HEK293 (cell line): ENCODE results near the gene TRMT1.

Experiments used
- AEBP2 ChIP-seq: fragments of 450-650 bp; formaldehyde crosslinking; IDR thresholded peaks from 2 replicates; pipeline ENCODE4 v1.5.1; 2016; ENCODE audit warnings: missing biosample characterization, missing genetic modification characterization, borderline replicate concordance
- BCL11B ChIP-seq: fragments of 450-650 bp; formaldehyde crosslinking; IDR thresholded peaks from 2 replicates; pipeline ENCODE4 v1.5.1; 2016; ENCODE audit warnings: low read depth, missing biosample characterization, missing genetic modification characterization
- HOXC10 ChIP-seq: sonication (generic); formaldehyde crosslinking; IDR thresholded peaks from 2 replicates; pipeline ENCODE4 v1.8.1; 2023; ENCODE audit warnings: mild to moderate bottlenecking, missing genetic modification reagents
- KLF8 ChIP-seq: fragments of 450-650 bp; formaldehyde crosslinking; IDR thresholded peaks from 2 replicates; pipeline ENCODE4 v1.5.1; 2016; ENCODE audit warnings: missing biosample characterization, missing genetic modification characterization
- MEIS1 ChIP-seq: sonication (generic); formaldehyde crosslinking; IDR thresholded peaks from 2 replicates; pipeline ENCODE4 v1.8.1; 2022; ENCODE audit warnings: missing genetic modification reagents, mild to moderate bottlenecking, borderline replicate concordance
- SALL2 ChIP-seq: fragments of 450-650 bp; formaldehyde crosslinking; IDR thresholded peaks from 2 replicates; pipeline ENCODE4 v1.5.0; 2017; ENCODE audit warnings: missing biosample characterization, mild to moderate bottlenecking, missing genetic modification characterization, borderline replicate concordance
- YY1 ChIP-seq: fragments of 450-650 bp; formaldehyde crosslinking; IDR thresholded peaks from 2 replicates; pipeline ENCODE4 v1.5.1; 2018; ENCODE audit warnings: missing biosample characterization, missing genetic modification characterization
- ZBTB1 ChIP-seq: fragments of 450-650 bp; formaldehyde crosslinking; IDR thresholded peaks from 2 replicates; pipeline ENCODE4 v1.5.1; 2016; ENCODE audit warnings: missing biosample characterization, missing genetic modification characterization
- ZBTB17 ChIP-seq: fragments of 450-650 bp; formaldehyde crosslinking; IDR thresholded peaks from 2 replicates; pipeline ENCODE4 v1.5.1; 2016; ENCODE audit warnings: missing biosample characterization, missing genetic modification characterization
- ZNF148 ChIP-seq: fragments of 450-650 bp; formaldehyde crosslinking; IDR thresholded peaks from 2 replicates; pipeline ENCODE4 v1.5.0; 2017; ENCODE audit warnings: missing biosample characterization, missing genetic modification characterization, borderline replicate concordance
- ZNF174 ChIP-seq: fragments of 450-650 bp; formaldehyde crosslinking; IDR thresholded peaks from 2 replicates; pipeline ENCODE4 v1.5.0; 2017; ENCODE audit warnings: missing biosample characterization, mild to moderate bottlenecking, missing genetic modification characterization
- ZNF202 ChIP-seq: fragments of 450-650 bp; formaldehyde crosslinking; IDR thresholded peaks from 2 replicates; pipeline ENCODE4 v1.5.1; 2016; ENCODE audit warnings: missing biosample characterization, missing genetic modification characterization, borderline replicate concordance
- ZNF324 ChIP-seq: fragments of 450-650 bp; formaldehyde crosslinking; IDR thresholded peaks from 2 replicates; pipeline ENCODE4 v1.5.1; 2016; ENCODE audit warnings: missing biosample characterization, missing genetic modification characterization
- ZNF350 ChIP-seq: fragments of 450-650 bp; formaldehyde crosslinking; IDR thresholded peaks from 2 replicates; pipeline ENCODE4 v1.5.0; 2017; ENCODE audit warnings: missing biosample characterization, mild to moderate bottlenecking, missing genetic modification characterization
- ZNF514 ChIP-seq: fragments of 450-650 bp; formaldehyde crosslinking; IDR thresholded peaks from 2 replicates; pipeline ENCODE4 v1.5.1; 2016; ENCODE audit warnings: missing biosample characterization, missing genetic modification characterization
- ZNF571 ChIP-seq: fragments of 450-650 bp; formaldehyde crosslinking; IDR thresholded peaks from 2 replicates; pipeline ENCODE4 v1.5.0; 2017; ENCODE audit warnings: missing biosample characterization, missing genetic modification characterization
- ZNF621 ChIP-seq: fragments of 450-650 bp; formaldehyde crosslinking; IDR thresholded peaks from 2 replicates; pipeline ENCODE4 v1.5.1; 2017; ENCODE audit warnings: missing biosample characterization, missing genetic modification characterization
- ZNF626 ChIP-seq: fragments of 450-650 bp; sonication (Bioruptor Pico); formaldehyde crosslinking; IDR thresholded peaks from 2 replicates; pipeline ENCODE4 v1.5.1; 2018; ENCODE audit warnings: missing biosample characterization, missing genetic modification characterization, inconsistent platforms
- ZNF76 ChIP-seq: fragments of 450-650 bp; formaldehyde crosslinking; IDR thresholded peaks from 2 replicates; pipeline ENCODE4; 2016; ENCODE audit warnings: low read depth, missing biosample characterization, missing genetic modification characterization, borderline replicate concordance
- ZNF785 ChIP-seq: fragments of 450-650 bp; formaldehyde crosslinking; IDR thresholded peaks from 2 replicates; pipeline ENCODE4 v1.5.1; 2016; ENCODE audit warnings: missing biosample characterization, missing genetic modification characterization
- ZSCAN30 ChIP-seq: fragments of 450-650 bp; IDR thresholded peaks from 2 replicates; pipeline ENCODE4 v1.5.1; 2018; ENCODE audit warnings: missing biosample characterization, mild to moderate bottlenecking, missing genetic modification characterization, moderate library complexity
- TF ChIP-seq, protein P1 (sequence below): fragments of 450-650 bp; formaldehyde crosslinking; IDR thresholded peaks from 2 replicates; pipeline ENCODE4 v1.5.1; 2016; ENCODE audit warnings: missing biosample characterization, missing genetic modification characterization
- TF ChIP-seq, protein P2 (sequence below): fragments of 450-650 bp; formaldehyde crosslinking; IDR thresholded peaks from 2 replicates; pipeline ENCODE4 v1.5.1; 2016; ENCODE audit warnings: missing biosample characterization, missing genetic modification characterization
- TF ChIP-seq, protein P3 (sequence below): fragments of 450-650 bp; formaldehyde crosslinking; IDR thresholded peaks from 2 replicates; pipeline ENCODE4 v1.5.1; 2016; ENCODE audit warnings: missing biosample characterization, missing genetic modification characterization

Gene TRMT1

DNA sequence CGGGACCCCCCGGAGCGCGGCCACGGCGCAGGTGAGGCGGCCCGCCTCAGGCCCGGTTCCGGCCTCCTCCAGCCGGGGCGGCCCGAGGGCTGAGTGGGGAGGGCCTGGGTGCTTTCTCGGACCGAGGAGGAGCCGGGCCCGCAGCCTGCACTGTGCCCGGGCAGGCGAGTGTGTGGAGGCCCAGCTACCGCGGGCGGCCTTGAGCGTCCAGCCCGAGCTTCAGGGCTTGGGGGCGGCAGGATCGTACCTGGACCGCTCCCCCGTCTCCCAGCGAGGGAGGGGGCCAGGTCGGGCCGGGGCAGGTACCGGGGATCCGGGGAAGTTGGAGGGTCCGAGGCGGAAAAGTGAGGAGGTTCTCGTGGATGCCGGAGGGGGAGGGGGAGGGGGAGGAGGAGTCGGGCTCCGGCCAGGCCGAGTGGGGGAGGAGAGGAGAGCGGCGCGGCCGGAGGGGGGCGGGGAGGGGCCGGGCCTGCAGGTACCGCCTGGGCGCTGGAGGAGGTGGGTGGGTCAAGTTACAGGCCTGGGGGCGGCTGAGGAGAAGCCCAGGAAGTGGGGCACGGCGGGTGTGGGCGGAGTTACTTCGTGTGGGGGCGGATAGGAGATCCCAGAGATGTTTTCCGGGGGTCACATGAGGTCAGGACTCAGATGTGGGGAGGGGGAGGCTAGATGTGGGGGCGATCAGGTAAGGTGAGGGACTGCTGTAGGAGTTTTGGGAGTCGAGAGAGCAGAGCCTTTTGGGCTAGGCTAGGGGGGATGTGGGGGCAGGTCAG is 2.1 kb upstream of the TRMT1 start (continued):
- TF ChIP-seq AEBP2 (tag by site-specific recombination): no peak
- TF ChIP-seq, protein P1, sequence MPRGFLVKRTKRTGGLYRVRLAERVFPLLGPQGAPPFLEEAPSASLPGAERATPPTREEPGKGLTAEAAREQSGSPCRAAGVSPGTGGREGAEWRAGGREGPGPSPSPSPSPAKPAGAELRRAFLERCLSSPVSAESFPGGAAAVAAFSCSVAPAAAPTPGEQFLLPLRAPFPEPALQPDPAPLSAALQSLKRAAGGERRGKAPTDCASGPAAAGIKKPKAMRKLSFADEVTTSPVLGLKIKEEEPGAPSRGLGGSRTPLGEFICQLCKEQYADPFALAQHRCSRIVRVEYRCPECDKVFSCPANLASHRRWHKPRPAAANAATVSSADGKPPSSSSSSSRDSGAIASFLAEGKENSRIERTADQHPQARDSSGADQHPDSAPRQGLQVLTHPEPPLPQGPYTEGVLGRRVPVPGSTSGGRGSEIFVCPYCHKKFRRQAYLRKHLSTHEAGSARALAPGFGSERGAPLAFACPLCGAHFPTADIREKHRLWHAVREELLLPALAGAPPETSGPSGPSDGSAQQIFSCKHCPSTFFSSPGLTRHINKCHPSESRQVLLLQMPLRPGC: no peak
- TF ChIP-seq, protein P2, sequence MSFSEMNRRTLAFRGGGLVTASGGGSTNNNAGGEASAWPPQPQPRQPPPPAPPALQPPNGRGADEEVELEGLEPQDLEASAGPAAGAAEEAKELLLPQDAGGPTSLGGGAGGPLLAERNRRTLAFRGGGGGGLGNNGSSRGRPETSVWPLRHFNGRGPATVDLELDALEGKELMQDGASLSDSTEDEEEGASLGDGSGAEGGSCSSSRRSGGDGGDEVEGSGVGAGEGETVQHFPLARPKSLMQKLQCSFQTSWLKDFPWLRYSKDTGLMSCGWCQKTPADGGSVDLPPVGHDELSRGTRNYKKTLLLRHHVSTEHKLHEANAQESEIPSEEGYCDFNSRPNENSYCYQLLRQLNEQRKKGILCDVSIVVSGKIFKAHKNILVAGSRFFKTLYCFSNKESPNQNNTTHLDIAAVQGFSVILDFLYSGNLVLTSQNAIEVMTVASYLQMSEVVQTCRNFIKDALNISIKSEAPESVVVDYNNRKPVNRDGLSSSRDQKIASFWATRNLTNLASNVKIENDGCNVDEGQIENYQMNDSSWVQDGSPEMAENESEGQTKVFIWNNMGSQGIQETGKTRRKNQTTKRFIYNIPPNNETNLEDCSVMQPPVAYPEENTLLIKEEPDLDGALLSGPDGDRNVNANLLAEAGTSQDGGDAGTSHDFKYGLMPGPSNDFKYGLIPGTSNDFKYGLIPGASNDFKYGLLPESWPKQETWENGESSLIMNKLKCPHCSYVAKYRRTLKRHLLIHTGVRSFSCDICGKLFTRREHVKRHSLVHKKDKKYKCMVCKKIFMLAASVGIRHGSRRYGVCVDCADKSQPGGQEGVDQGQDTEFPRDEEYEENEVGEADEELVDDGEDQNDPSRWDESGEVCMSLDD (tag by site-specific recombination): peak; percentile 52
- no peak for TF ChIP-seq ZNF350
- no peak for TF ChIP-seq ZNF785 (tag by site-specific recombination)
- TF ChIP-seq ZNF626 (tag by site-specific recombination): no peak
- no peak for TF ChIP-seq BCL11B (tag by site-specific recombination)
- no peak for TF ChIP-seq ZBTB1 (tag by site-specific recombination)
- no peak for TF ChIP-seq ZNF324 (tag by site-specific recombination)
- peak; percentile 50; the same call in 1 of the 2 replicates for TF ChIP-seq ZNF76
- TF ChIP-seq ZNF148: no peak
- TF ChIP-seq, protein P3, sequence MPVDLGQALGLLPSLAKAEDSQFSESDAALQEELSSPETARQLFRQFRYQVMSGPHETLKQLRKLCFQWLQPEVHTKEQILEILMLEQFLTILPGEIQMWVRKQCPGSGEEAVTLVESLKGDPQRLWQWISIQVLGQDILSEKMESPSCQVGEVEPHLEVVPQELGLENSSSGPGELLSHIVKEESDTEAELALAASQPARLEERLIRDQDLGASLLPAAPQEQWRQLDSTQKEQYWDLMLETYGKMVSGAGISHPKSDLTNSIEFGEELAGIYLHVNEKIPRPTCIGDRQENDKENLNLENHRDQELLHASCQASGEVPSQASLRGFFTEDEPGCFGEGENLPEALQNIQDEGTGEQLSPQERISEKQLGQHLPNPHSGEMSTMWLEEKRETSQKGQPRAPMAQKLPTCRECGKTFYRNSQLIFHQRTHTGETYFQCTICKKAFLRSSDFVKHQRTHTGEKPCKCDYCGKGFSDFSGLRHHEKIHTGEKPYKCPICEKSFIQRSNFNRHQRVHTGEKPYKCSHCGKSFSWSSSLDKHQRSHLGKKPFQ (tag by site-specific recombination): no peak
- peak; percentile 67 for TF ChIP-seq ZBTB17 (tag by site-specific recombination)
- no peak for TF ChIP-seq ZNF571 (tag by site-specific recombination)
- no peak for TF ChIP-seq ZNF174
- no peak for TF ChIP-seq MEIS1 (CRISPR knock-in tag)
- TF ChIP-seq SALL2 (tag by site-specific recombination): no peak
- no peak for TF ChIP-seq ZNF514
- TF ChIP-seq KLF8: peak; percentile 50; the same call in 1 of the 2 replicates
- TF ChIP-seq ZNF621 (tag by site-specific recombination): no peak
- TF ChIP-seq YY1: no peak
- no peak for TF ChIP-seq ZSCAN30 (tag by site-specific recombination)
- no peak for TF ChIP-seq HOXC10 (CRISPR knock-in tag)
- TF ChIP-seq ZNF202: no peak
